OCI-LY7 (cell line): ENCODE results near the gene ATG9A. TPM values are rescaled to one million over a fixed set of nuclear protein-coding genes. Genes with fewer than 3 reads are reported as not detected.

Experiments used
- BruUV-seq: library from RNA; stranded (reverse); fragments of 400-500 nt; replicated peaks from 2 replicates; lab custom pipeline; 2021; lab: Mats Ljungman, UMichigan
- CTCF ChIA-PET: fragments of 300-600 bp; sonication (Branson Sonifier 250); formaldehyde crosslinking; loops from one replicate; lab custom pipeline; 2022; ENCODE audit warnings: antibody characterized with exemption; ENCODE audit not compliant: unreplicated experiment; lab: Charles Lee
- POLR2A ChIA-PET: fragments of 300-600 bp; sonication (Branson Sonifier 250); formaldehyde crosslinking; loops from one replicate; lab custom pipeline; 2022; ENCODE audit warnings: antibody characterized with exemption; lab: Charles Lee
- DNase-seq: peaks from one replicate; pipeline ENCODE4 v3.0.0-alpha.2; 2015; ENCODE audit warnings: low spot score
- H2AFZ ChIP-seq: fragments of 200-600 bp; sonication (generic), shearing (Covaris generic); 2 replicates; pipeline ENCODE4 v1.6.1; 2014; ENCODE audit warnings: mild to moderate bottlenecking, antibody characterized with exemption, low read length, moderate library complexity
- H3K27ac ChIP-seq: fragments of 200-600 bp; sonication (generic); 2 replicates; pipeline ENCODE4 v1.5.1; 2014; ENCODE audit warnings: mixed run types, low read depth, mild to moderate bottlenecking, moderate library complexity, low read length, inconsistent platforms; ENCODE audit not compliant: poor library complexity, severe bottlenecking
- H3K36me3 ChIP-seq: fragments of 200-600 bp; sonication (generic); 2 replicates; pipeline ENCODE4 v1.6.1; 2014; ENCODE audit warnings: mild to moderate bottlenecking, antibody characterized with exemption, low read length, moderate library complexity, mixed read lengths; ENCODE audit not compliant: insufficient read depth
- H3K4me1 ChIP-seq: fragments of 200-600 bp; sonication (generic); 2 replicates; pipeline ENCODE4 v1.5.1; 2014; ENCODE audit warnings: mild to moderate bottlenecking, low read length; ENCODE audit not compliant: insufficient read depth, poor library complexity, severe bottlenecking
- H3K4me2 ChIP-seq: fragments of 200-600 bp; sonication (generic); 2 replicates; pipeline ENCODE4 v1.6.1; 2014; ENCODE audit warnings: mild to moderate bottlenecking, low read length
- H3K4me3 ChIP-seq: fragments of 200-600 bp; sonication (generic); 2 replicates; pipeline ENCODE4 v1.5.1; 2014; ENCODE audit warnings: mild to moderate bottlenecking, low read depth, low read length; ENCODE audit not compliant: poor library complexity, severe bottlenecking
- H3K79me2 ChIP-seq: fragments of 200-600 bp; sonication (generic); 2 replicates; pipeline ENCODE4 v1.6.1; 2016; ENCODE audit warnings: low read depth, mild to moderate bottlenecking, low read length, moderate library complexity, mixed read lengths; ENCODE audit not compliant: insufficient read depth
- H3K9me2 ChIP-seq: fragments of 200-600 bp; sonication (generic); 2 replicates; pipeline ENCODE4 v1.6.1; 2016; ENCODE audit warnings: mild to moderate bottlenecking, low read length, mixed read lengths; ENCODE audit not compliant: insufficient read depth
- H3K9me3 ChIP-seq: fragments of 200-600 bp; sonication (generic); 2 replicates; pipeline ENCODE4 v1.6.1; 2014; ENCODE audit warnings: mild to moderate bottlenecking, mixed run types, low read length, mixed read lengths
- H4K20me1 ChIP-seq: fragments of 200-600 bp; sonication (generic); 2 replicates; pipeline ENCODE4 v1.6.1; 2014; ENCODE audit warnings: mild to moderate bottlenecking, antibody characterized with exemption, low read length, moderate library complexity, mixed read lengths; ENCODE audit not compliant: insufficient read depth
- CTCF ChIP-seq: fragments of 200-600 bp; sonication (generic); conservative IDR thresholded peaks from 2 replicates; pipeline ENCODE4 v1.5.1; 2014; ENCODE audit warnings: mild to moderate bottlenecking, antibody characterized with exemption, low read length, moderate library complexity, mixed read lengths
- EZH2phosphoT487 ChIP-seq: fragments of 200-600 bp; sonication (generic); IDR thresholded peaks from 2 replicates; pipeline ENCODE4 v1.6.1; 2018; ENCODE audit warnings: low read depth, borderline replicate concordance, mild to moderate bottlenecking, mixed run types, antibody characterized with exemption, low read length, moderate library complexity, mixed read lengths
- intact Hi-C: fragments of 100-400 bp; cut with micrococcal nuclease; formaldehyde crosslinking; loops from one replicate; pipeline ENCODE4 v1.10.0; 2022; ENCODE audit not compliant: unreplicated experiment
- total RNA-seq, 2 experiments: library from RNA; depleted of rRNA in 1 of 2; stranded (reverse); fragments of >200 nt in 1 of 2; shearing (Covaris generic) in 1 of 2; gene quantifications; 2 replicates each; pipeline ENCODE4 v1.2.3, GENCODE V29; 2014 to 2022

ATG9A gene
- total RNA-seq, 2 experiments from 2014 or later, result 22.2 to 23.4 TPM

GRCh38 chr2:219176818-219177551, 52.5 kb downstream of the ATG9A start, which contains the start of gene CNPPD1:
TSS of gene CNPPD1 (minus strand) at chr2:219176925. CDS start at chr2:219176828, 97 bp downstream.
- H2AFZ ChIP-seq, result peak within 1 kb of the TSS; percentile 56
- no peak for TF ChIP-seq EZH2phosphoT487
- TF ChIP-seq CTCF, result no peak
- peak within 1 kb of the TSS; percentile 92 for H3K4me2 ChIP-seq
- TSS peak; percentile 77 for BruUV-seq
- H3K9me3 ChIP-seq, result no peaks in the 10 kb centered on the region
- CTCF ChIA-PET, result interaction anchor here (1.1 to 1.5 kb wide), 3 partner anchors 14 to 118 kb away, joined by 3 to 4 read pairs (median 4); no protein-coding TSS in a partner anchor
- H4K20me1 ChIP-seq, result 0 out of 2 replicates have a peak, but pooled peaks cover 10% of the 10 kb centered on the region
- peak within 1 kb of the TSS; percentile 88 for H3K4me3 ChIP-seq
- peaks cover 61% of the 10 kb centered on the region for H3K36me3 ChIP-seq
- POLR2A ChIA-PET, result interaction anchor here (0.7 to 3.3 kb wide), 13 partner anchors 23 to 365 kb away, joined by 3 to 23 read pairs (median 5); partner anchors contain the start of genes ANKZF1, ATG9A, GLB1L and STK16
- peak within 1 kb of the TSS; percentile 92 for H3K27ac ChIP-seq
- DNase-seq, result peak; percentile 92
- intact Hi-C loops, result loop anchor here (1.0 to 5.0 kb wide), 7 partner anchors 17 to 365 kb away; partner anchors contain the start of genes CHPF, DNAJB2, DNPEP and NHEJ1
- H3K4me1 ChIP-seq, result peaks cover 18% of the 10 kb centered on the region
- peaks cover 26% of the 10 kb centered on the region; the same call in 1 of the 2 replicates for H3K79me2 ChIP-seq
- H3K9me2 ChIP-seq, result no peaks in the 10 kb centered on the region

GRCh38 chr2:219175928-219176817, 53.3 kb downstream of the ATG9A start:
- TF ChIP-seq CTCF (no peak), EZH2phosphoT487 (no peak)
- H4K20me1 ChIP-seq, result 0 out of 2 replicates have a peak, but pooled peaks cover 10% of the 10 kb centered on the region
- no peaks in the 10 kb centered on the region for H3K9me3 ChIP-seq
- peak overlapping the region; percentile 88 for H3K4me3 ChIP-seq
- intact Hi-C loops, result loop anchor here (1.0 to 5.0 kb wide), 5 partner anchors 16 to 366 kb away; partner anchors contain the start of genes CHPF, DNPEP, NHEJ1 and TMEM198
- POLR2A ChIA-PET, result interaction anchor here (0.5 to 3.3 kb wide), 14 partner anchors 10 to 287 kb away, joined by 3 to 23 read pairs (median 4); partner anchors contain the start of genes ANKZF1, GLB1L, STK16 and TUBA4A
- peak; percentile 68 for DNase-seq
- peaks cover 26% of the 10 kb centered on the region; the same call in 1 of the 2 replicates for H3K79me2 ChIP-seq
- peak overlapping the region; percentile 92 for H3K4me2 ChIP-seq
- peak overlapping the region; percentile 92 for H3K27ac ChIP-seq
- no peaks in the 10 kb centered on the region for H3K9me2 ChIP-seq
- CTCF ChIA-PET, result interaction anchor here (0.5 to 1.5 kb wide), 4 partner anchors 13 to 119 kb away, joined by 3 to 4 read pairs (median 4); no protein-coding TSS in a partner anchor
- H3K4me1 ChIP-seq, result peaks cover 18% of the 10 kb centered on the region
- peak overlapping the region; percentile 56 for H2AFZ ChIP-seq
- BruUV-seq, result TSS peak; percentile 46
- H3K36me3 ChIP-seq, result peaks cover 61% of the 10 kb centered on the region
